ENCODE data around the gene SLC16A12. TPM values are rescaled to one million over a fixed set of nuclear protein-coding genes. Genes with fewer than 3 reads are reported as not detected.

SLC16A12 gene
- 100 to 1,000 TPM in 1 of 4 donors, 10 to 100 TPM in 3; 25.4 to 137 (median 35.3) TPM for total RNA-seq

GRCh38 chr10:89535171-89536012 is at the start of gene SLC16A12:
TSS of gene SLC16A12 (minus strand) at chr10:89535594. CDS start at chr10:89462578, 73,016 bp downstream.
- 1 to 2% methylated on average over 12 to 14 of the region's 87 CpGs for WGBS, 2 donors
- peak within 1 kb of the TSS; percentile 34 to 59 (median 42) for H3K4me3 ChIP-seq (replicated peaks in 1 of 3)
- H3K9me3 ChIP-seq: no peaks in the 10 kb centered on the region
- no peaks in the 10 kb centered on the region for H3K27me3 ChIP-seq
- peak; percentile 52 to 55 for DNase-seq
- TF ChIP-seq POLR2A (IDR thresholded peaks at IDR 0.05) (peak in 1 of 2 donors; percentile 42), CTCF (IDR thresholded peaks at IDR 0.05) (peak in 2 of 6 experiments; percentile 28 to 33)
- intact Hi-C loops (cut with DNase I): no loop called here
- peak within 1 kb of the TSS; percentile 15 to 76 (median 33) for H3K27ac ChIP-seq
- H3K4me1 ChIP-seq: peaks cover 4 to 7% of the 10 kb centered on the region in 2 donors
- no peaks in the 10 kb centered on the region for H3K36me3 ChIP-seq

- no peak for DNase-seq
- intact Hi-C loops (cut with DNase I): no loop called here
- no peak for TF ChIP-seq POLR2A (IDR thresholded peaks at IDR 0.05)
- no peak for TF ChIP-seq CTCF (IDR thresholded peaks at IDR 0.05)
- 97 to 98% methylated on average over 1 of the region's 1 CpG for WGBS, 2 donors
- H3K4me1 ChIP-seq: no peaks in the 10 kb centered on the region
- no peaks in the 10 kb centered on the region for H3K36me3 ChIP-seq
- H3K27me3 ChIP-seq: no peaks in the 10 kb centered on the region
- H3K4me3 ChIP-seq (replicated peaks in 1 of 3): no peak overlapping the region
- H3K27ac ChIP-seq: no peak overlapping the region
- no peaks in the 10 kb centered on the region for H3K9me3 ChIP-seq
These were observed 46.6 kb upstream of the SLC16A12 start for GRCh38 chr10:89582022-89582421.

GRCh38 chr10:89580243-89580642 is 44.8 kb upstream of the SLC16A12 start:
- Histone ChIP-seq H3K4me3 (replicated peaks in 1 of 3) (no peak overlapping the region), H3K27me3 (no peaks in the 10 kb centered on the region), H3K9me3 (no peaks in the 10 kb centered on the region), H3K27ac (no peak overlapping the region), H3K4me1 (no peaks in the 10 kb centered on the region), H3K36me3 (no peaks in the 10 kb centered on the region)
- no peak for DNase-seq
- TF ChIP-seq POLR2A (IDR thresholded peaks at IDR 0.05): no peak
- no peak for TF ChIP-seq CTCF (IDR thresholded peaks at IDR 0.05)
- intact Hi-C loops (cut with DNase I): no loop called here
- WGBS, 2 donors: 90 to 94% methylated on average over 4 of the region's 4 CpGs

- intact Hi-C loops (cut with DNase I): no loop called here
- DNase-seq: no peak
- H3K27ac ChIP-seq: no peak overlapping the region
- no peak overlapping the region for H3K4me3 ChIP-seq (replicated peaks in 1 of 3)
- no peaks in the 10 kb centered on the region for H3K27me3 ChIP-seq
- no peaks in the 10 kb centered on the region for H3K9me3 ChIP-seq
- H3K4me1 ChIP-seq: peaks cover 0 to 10% of the 10 kb centered on the region in 2 donors
- 85 to 87% methylated on average over 2 of the region's 2 CpGs for WGBS, 2 donors
- no peaks in the 10 kb centered on the region for H3K36me3 ChIP-seq
- TF ChIP-seq CTCF (IDR thresholded peaks at IDR 0.05) (no peak), POLR2A (IDR thresholded peaks at IDR 0.05) (no peak)
These were observed 41.3 kb upstream of the SLC16A12 start for GRCh38 chr10:89576696-89577095.

GRCh38 chr10:89576022-89576421 is 40.6 kb upstream of the SLC16A12 start:
- 93 to 95% methylated on average over 3 of the region's 3 CpGs for whole genome bisulfite sequencing, 2 donors
- H3K27me3 ChIP-seq: no peaks in the 10 kb centered on the region
- H3K4me1 ChIP-seq: peaks cover 0 to 10% of the 10 kb centered on the region in 2 donors
- H3K36me3 ChIP-seq: no peaks in the 10 kb centered on the region
- no peak for TF ChIP-seq CTCF (IDR thresholded peaks at IDR 0.05)
- no peak for TF ChIP-seq POLR2A (IDR thresholded peaks at IDR 0.05)
- no peaks in the 10 kb centered on the region for H3K9me3 ChIP-seq
- no peak overlapping the region for H3K27ac ChIP-seq
- no peak for DNase-seq
- H3K4me3 ChIP-seq (replicated peaks in 1 of 3): no peak overlapping the region
- intact Hi-C loops (cut with DNase I): no loop called here
